ENCODE results near the gene KCNJ15.

GRCh38 chr21:38327984-38328383 is 71.2 kb downstream of the KCNJ15 start:
- TF ChIP-seq CTCF (IDR thresholded peaks at IDR 0.05; ENCODE audit: low read depth, low read length) (no peak), MAX (IDR thresholded peaks at IDR 0.05; ENCODE audit: low read depth, low read length) (no peak), POLR2A (IDR thresholded peaks at IDR 0.05; ENCODE audit: extremely low read depth, insufficient read length) (no peak)

Measured in NB4 (cell line).